GM18870 (cell line): Measurements from ENCODE around the gene FTCD.
"Not testable (repeated sequence)": the region's sequence is repeated elsewhere in the genome, so short reads cannot be mapped to it uniquely, and the experiment has no call there.

ENCODE experiments used
- ATAC-seq: cut with Tn5 transposase; IDR thresholded peaks from one replicate; pipeline ENCODE4 v1.9.1; 2021; ENCODE audit warnings: moderate library complexity; ENCODE audit not compliant: unreplicated experiment

Gene FTCD

GRCh38 chr21:46113497-46114176 lies 41.7 kb downstream of the FTCD start:
- no peak for ATAC-seq

GRCh38 chr21:46112725-46113215 lies 42.6 kb downstream of the FTCD start:
- no peak for ATAC-seq

GRCh38 chr21:46111857-46112724 lies 43.3 kb downstream of the FTCD start:
- ATAC-seq = no peak

GRCh38 chr21:46111193-46111571 lies 44.2 kb downstream of the FTCD start:
- no peak for ATAC-seq

- no peak for ATAC-seq
Observed at GRCh38 chr21:46110499-46111192, 44.7 kb downstream of the FTCD start.

- ATAC-seq = no peak
Observed at GRCh38 chr21:46109313-46110221, 45.8 kb downstream of the FTCD start.

GRCh38 chr21:46108827-46109312 lies 46.5 kb downstream of the FTCD start:
- no peak for ATAC-seq

GRCh38 chr21:46107376-46107775 lies 48.0 kb downstream of the FTCD start:
- ATAC-seq = not testable (repeated sequence)

- no peak for ATAC-seq
Observed at GRCh38 chr21:46104104-46104503, 51.3 kb downstream of the FTCD start.

GRCh38 chr21:46100906-46101305 lies 54.5 kb downstream of the FTCD start:
- no peak for ATAC-seq

GRCh38 chr21:46100426-46100825 lies 55.0 kb downstream of the FTCD start:
- no peak for ATAC-seq

- no peak for ATAC-seq
Observed at GRCh38 chr21:46100020-46100419, 55.4 kb downstream of the FTCD start.

- ATAC-seq = no peak
Observed at GRCh38 chr21:46099476-46099875, 55.9 kb downstream of the FTCD start.

- no peak for ATAC-seq
Observed at GRCh38 chr21:46098303-46099141, 56.9 kb downstream of the FTCD start.

- no peak for ATAC-seq
Observed at GRCh38 chr21:46097336-46098293, 57.8 kb downstream of the FTCD start, which contains the start of gene COL6A2. Gene COL6A2, plus strand, starts transcription at chr21:46098112.

- ATAC-seq = no peak
Observed at GRCh38 chr21:46096596-46097335, 58.6 kb downstream of the FTCD start.

- ATAC-seq = no peak
Observed at GRCh38 chr21:46095814-46096595, 59.4 kb downstream of the FTCD start.
